B cell (primary cell): ENCODE measurements around the gene PRR18.

Experiments
- CTCF ChIP-seq: fragments of 200-600 bp; IDR thresholded peaks from one replicate; pipeline ENCODE4 v1.8.0; 2022; ENCODE audit warnings: antibody characterized with exemption, mild to moderate bottlenecking
- EZH2 ChIP-seq: IDR thresholded peaks from 2 replicates; pipeline ENCODE4 v1.6.1; 2012; ENCODE audit warnings: borderline replicate concordance, low read depth, mild to moderate bottlenecking, moderate library complexity, low read length; ENCODE audit not compliant: insufficient read depth, poor library complexity, severe bottlenecking

GRCh38 chr6:166262743-166263515 is 45.3 kb downstream of the PRR18 start:
- TF ChIP-seq CTCF, result no peak
- no peak for TF ChIP-seq EZH2
